Suprapubic skin (tissue), 4 donors: ENCODE measurements around the gene GRK7. TPM values are rescaled to one million over a fixed set of nuclear protein-coding genes. Genes with fewer than 3 reads are reported as not detected.
"Not testable (repeated sequence)": the region's sequence is repeated elsewhere in the genome, so short reads cannot be mapped to it uniquely, and the experiment has no call there.

Experiments
- DNase-seq, 2 donors: peaks; one replicate each; pipeline ENCODE4 v3.0.0-alpha.2; 2019; ENCODE audit warnings: low spot score in 2 of 2
- H3K27ac ChIP-seq: fragments of 200-600 bp; sonication (generic); one replicate; pipeline ENCODE4 v1.5.1; 2019
- H3K27me3 ChIP-seq: fragments of 200-600 bp; sonication (generic); one replicate; pipeline ENCODE4 v1.5.1; 2019
- H3K36me3 ChIP-seq: fragments of 200-600 bp; sonication (generic); one replicate; pipeline ENCODE4 v1.5.1; 2019
- H3K4me1 ChIP-seq: fragments of 200-600 bp; sonication (generic); one replicate; pipeline ENCODE4 v1.5.1; 2019
- H3K4me3 ChIP-seq: fragments of 200-600 bp; sonication (generic); one replicate; pipeline ENCODE4 v1.5.1; 2019; ENCODE audit warnings: mild to moderate bottlenecking
- H3K9me3 ChIP-seq: fragments of 200-600 bp; sonication (generic); one replicate; pipeline ENCODE4 v1.5.1; 2019
- EP300 ChIP-seq: sonication (generic); formaldehyde crosslinking; IDR thresholded peaks from one replicate; pipeline ENCODE4 v1.6.1; 2017; ENCODE audit warnings: antibody characterized with exemption
- POLR2A ChIP-seq, 2 donors: fragments of 450-650 bp; IDR thresholded peaks; one replicate each; pipeline ENCODE4 v1.6.1; 2017; ENCODE audit warnings: antibody characterized with exemption in 2 of 2, mild to moderate bottlenecking in 2 of 2, moderate library complexity in 2 of 2
- POLR2AphosphoS5 ChIP-seq, 3 donors: sonication (generic); formaldehyde crosslinking; IDR thresholded peaks; one replicate each; pipeline ENCODE4 v1.6.1; 2017; ENCODE audit warnings: antibody characterized with exemption in 3 of 3
- WGBS: methylation state at CpG from one replicate; pipeline ENCODE4 v1.1.5; 2018; 5-methylcytosine and 5-hydroxymethylcytosine counted together
- total RNA-seq, 4 donors: library from RNA; depleted of rRNA; stranded (reverse); fragments of >200 nt; gene quantifications; one replicate each; pipeline ENCODE4 v1.1.0, GENCODE V29; 2016
- TF ChIP-seq, protein P1 (sequence below), 2 donors: fragments of 200-600 bp in 1 of 2; fragments of 450-650 bp in 1 of 2; sonication (generic) in 1 of 2; IDR thresholded peaks; one replicate each; pipeline ENCODE4 v1.5.1; 2016 to 2019; ENCODE audit warnings: antibody characterized with exemption in 2 of 2, mild to moderate bottlenecking in 1 of 2, moderate library complexity in 1 of 2

Gene GRK7
- total RNA-seq, 4 donors from 2014 or later: 0.11 to 1.2 TPM; not detected in 2

- no peak for DNase-seq
- no peaks in the 10 kb centered on the region for H3K27me3 ChIP-seq
- 40% methylated on average over 4 of the region's 4 CpGs for WGBS
- no peak overlapping the region for H3K27ac ChIP-seq
- H3K4me3 ChIP-seq: no peak overlapping the region
- H3K4me1 ChIP-seq: no peaks in the 10 kb centered on the region
- no peaks in the 10 kb centered on the region for H3K36me3 ChIP-seq
- TF ChIP-seq POLR2AphosphoS5 (IDR thresholded peaks at IDR 0.05) (no peak), POLR2A (IDR thresholded peaks at IDR 0.05) (no peak), EP300 (no peak)
- TF ChIP-seq, protein P1, sequence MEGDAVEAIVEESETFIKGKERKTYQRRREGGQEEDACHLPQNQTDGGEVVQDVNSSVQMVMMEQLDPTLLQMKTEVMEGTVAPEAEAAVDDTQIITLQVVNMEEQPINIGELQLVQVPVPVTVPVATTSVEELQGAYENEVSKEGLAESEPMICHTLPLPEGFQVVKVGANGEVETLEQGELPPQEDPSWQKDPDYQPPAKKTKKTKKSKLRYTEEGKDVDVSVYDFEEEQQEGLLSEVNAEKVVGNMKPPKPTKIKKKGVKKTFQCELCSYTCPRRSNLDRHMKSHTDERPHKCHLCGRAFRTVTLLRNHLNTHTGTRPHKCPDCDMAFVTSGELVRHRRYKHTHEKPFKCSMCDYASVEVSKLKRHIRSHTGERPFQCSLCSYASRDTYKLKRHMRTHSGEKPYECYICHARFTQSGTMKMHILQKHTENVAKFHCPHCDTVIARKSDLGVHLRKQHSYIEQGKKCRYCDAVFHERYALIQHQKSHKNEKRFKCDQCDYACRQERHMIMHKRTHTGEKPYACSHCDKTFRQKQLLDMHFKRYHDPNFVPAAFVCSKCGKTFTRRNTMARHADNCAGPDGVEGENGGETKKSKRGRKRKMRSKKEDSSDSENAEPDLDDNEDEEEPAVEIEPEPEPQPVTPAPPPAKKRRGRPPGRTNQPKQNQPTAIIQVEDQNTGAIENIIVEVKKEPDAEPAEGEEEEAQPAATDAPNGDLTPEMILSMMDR (IDR thresholded peaks at IDR 0.05): no peak
- H3K9me3 ChIP-seq: no peaks in the 10 kb centered on the region
Observed at GRCh38 chr3:141782386-141782932, 19.3 kb downstream of the GRK7 start.

DNA sequence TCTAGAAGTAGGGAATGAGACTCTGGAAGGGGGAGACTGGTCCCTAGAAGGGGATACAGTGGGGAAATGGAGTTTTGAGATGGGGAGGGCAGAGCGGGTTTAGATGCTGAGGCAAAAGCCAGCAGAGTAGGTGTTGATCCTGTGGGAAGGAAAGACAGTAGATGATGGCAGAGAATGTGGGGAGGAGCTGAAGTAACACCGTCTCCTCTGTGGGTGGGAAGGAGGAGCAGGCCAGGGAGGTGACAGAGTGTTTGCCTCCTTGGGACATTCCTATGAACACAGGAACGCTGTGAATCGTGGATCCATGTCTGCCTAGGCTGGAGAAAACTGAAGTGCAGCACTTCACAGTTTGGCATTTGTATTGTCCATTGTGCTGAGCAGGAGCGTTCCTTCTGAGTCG is 20.4 kb downstream of the GRK7 start:
- no peak for TF ChIP-seq POLR2AphosphoS5 (IDR thresholded peaks at IDR 0.05)
- TF ChIP-seq POLR2A (IDR thresholded peaks at IDR 0.05): no peak
- TF ChIP-seq, protein P1 (IDR thresholded peaks at IDR 0.05): no peak
- no peak for TF ChIP-seq EP300
- Histone ChIP-seq H3K27me3 (no peaks in the 10 kb centered on the region), H3K4me3 (no peak overlapping the region), H3K36me3 (no peaks in the 10 kb centered on the region), H3K9me3 (no peaks in the 10 kb centered on the region), H3K4me1 (no peaks in the 10 kb centered on the region), H3K27ac (no peak overlapping the region)
- DNase-seq: no peak
- 83% methylated on average over 6 of the region's 6 CpGs for WGBS

DNA sequence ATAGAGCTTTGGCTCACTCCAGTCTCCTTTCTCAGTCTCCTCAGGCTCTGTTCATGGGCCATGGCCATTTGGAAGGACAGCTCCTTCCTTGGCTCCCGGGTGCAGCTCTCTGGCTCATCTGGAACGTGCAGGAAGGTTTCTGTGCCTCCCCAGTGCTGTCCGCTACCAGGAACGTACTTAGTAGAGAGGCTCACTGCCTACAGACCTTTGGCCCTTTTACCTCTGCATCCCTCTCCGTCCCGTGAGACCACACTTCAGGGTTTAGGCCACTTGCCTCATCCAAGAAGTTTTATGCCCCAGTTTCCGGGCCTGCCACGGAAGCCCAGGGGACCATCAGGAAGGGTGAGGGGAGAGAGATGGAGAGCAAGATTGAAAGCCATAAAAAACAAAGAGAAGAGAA is 20.9 kb downstream of the GRK7 start:
- no peaks in the 10 kb centered on the region for H3K27me3 ChIP-seq
- no peaks in the 10 kb centered on the region for H3K9me3 ChIP-seq
- H3K4me3 ChIP-seq: no peak overlapping the region
- no peaks in the 10 kb centered on the region for H3K4me1 ChIP-seq
- DNase-seq: no peak
- WGBS: 89% methylated on average over 8 of the region's 8 CpGs
- no peak overlapping the region for H3K27ac ChIP-seq
- H3K36me3 ChIP-seq: no peaks in the 10 kb centered on the region
- TF ChIP-seq, protein P1 (IDR thresholded peaks at IDR 0.05): no peak
- no peak for TF ChIP-seq POLR2A (IDR thresholded peaks at IDR 0.05)
- TF ChIP-seq POLR2AphosphoS5 (IDR thresholded peaks at IDR 0.05): no peak
- no peak for TF ChIP-seq EP300

GRCh38 chr3:141784531-141784930 is 21.3 kb downstream of the GRK7 start:
- TF ChIP-seq POLR2A (IDR thresholded peaks at IDR 0.05) (no peak), POLR2AphosphoS5 (IDR thresholded peaks at IDR 0.05) (no peak), EP300 (no peak)
- TF ChIP-seq, protein P1 (IDR thresholded peaks at IDR 0.05): no peak
- Histone ChIP-seq H3K27ac (no peak overlapping the region), H3K36me3 (no peaks in the 10 kb centered on the region), H3K4me1 (no peaks in the 10 kb centered on the region), H3K9me3 (no peaks in the 10 kb centered on the region), H3K27me3 (no peaks in the 10 kb centered on the region), H3K4me3 (no peak overlapping the region)
- WGBS: 55% methylated on average over 2 of the region's 2 CpGs
- no peak for DNase-seq

- H3K27me3 ChIP-seq: no peaks in the 10 kb centered on the region
- no peak overlapping the region for H3K27ac ChIP-seq
- H3K4me3 ChIP-seq: no peak overlapping the region
- DNase-seq: no peak
- no peaks in the 10 kb centered on the region for H3K4me1 ChIP-seq
- no peaks in the 10 kb centered on the region for H3K36me3 ChIP-seq
- no peak for TF ChIP-seq POLR2A (IDR thresholded peaks at IDR 0.05)
- no peak for TF ChIP-seq EP300
- TF ChIP-seq, protein P1 (IDR thresholded peaks at IDR 0.05): no peak
- no peak for TF ChIP-seq POLR2AphosphoS5 (IDR thresholded peaks at IDR 0.05)
- WGBS: 85% methylated on average over 3 of the region's 4 CpGs
- no peaks in the 10 kb centered on the region for H3K9me3 ChIP-seq
Observed at GRCh38 chr3:141788149-141788548, 24.9 kb downstream of the GRK7 start.

DNA sequence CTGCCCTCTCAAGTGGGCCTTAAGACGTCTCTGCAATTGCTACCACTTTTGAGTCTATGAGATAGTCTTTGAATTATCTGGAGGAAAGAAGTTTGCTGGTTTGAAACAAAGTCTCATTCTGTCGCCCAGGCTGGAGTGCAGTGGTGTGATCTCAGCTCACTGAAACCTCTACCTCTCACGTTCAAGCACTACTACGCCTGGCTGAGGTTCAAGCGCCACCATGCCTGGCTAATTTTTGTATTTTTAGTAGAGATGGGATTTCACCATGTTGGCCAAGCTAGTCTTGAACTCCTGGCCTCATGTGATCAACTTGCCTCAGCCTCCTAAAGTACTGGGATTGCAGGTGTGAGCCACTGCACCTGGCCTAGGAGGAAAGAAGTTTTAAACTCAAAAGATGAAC is 25.5 kb downstream of the GRK7 start:
- DNase-seq, H3K4me3 ChIP-seq, H3K9me3 ChIP-seq, H3K36me3 ChIP-seq, H3K4me1 ChIP-seq, H3K27me3 ChIP-seq, H3K27ac ChIP-seq: not testable (repeated sequence)
- 90% methylated on average over 5 of the region's 5 CpGs for WGBS
